Measurements from ENCODE around the gene MACROD1.

DNA sequence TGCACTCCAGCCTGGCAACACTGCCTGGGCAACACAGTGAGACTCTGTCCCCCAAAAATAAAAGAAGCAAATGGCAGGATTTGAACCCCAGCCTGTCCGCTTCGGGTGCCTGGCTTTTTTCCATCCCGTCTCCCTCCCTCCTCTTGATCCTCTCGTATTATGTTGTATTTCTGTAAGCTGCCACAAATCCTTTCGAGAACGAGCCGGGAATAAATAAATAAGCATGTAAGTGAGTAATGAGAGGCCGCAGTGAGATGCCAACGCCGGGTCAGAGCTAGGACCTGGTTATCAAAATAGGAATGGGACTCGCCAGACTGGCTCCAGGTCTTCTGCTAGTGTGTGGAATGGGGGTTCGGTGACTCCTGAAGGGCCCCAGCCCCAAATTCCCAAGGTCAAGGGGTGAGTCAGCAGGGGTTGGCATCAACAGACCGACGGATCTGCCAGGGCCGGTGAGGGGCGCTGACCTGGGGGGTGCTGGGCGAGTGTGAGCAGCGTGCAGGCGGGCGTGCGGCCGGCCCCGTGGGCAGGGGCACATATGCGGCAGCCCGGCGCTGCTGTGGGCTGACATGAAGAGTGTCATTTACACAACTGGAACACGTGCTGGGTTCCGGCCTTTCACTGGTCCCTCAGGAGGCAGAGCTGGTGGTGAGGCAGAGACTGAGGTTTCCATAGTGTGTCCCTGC lies 82.4 kb downstream of the MACROD1 start:
- TF ChIP-seq, protein P1, sequence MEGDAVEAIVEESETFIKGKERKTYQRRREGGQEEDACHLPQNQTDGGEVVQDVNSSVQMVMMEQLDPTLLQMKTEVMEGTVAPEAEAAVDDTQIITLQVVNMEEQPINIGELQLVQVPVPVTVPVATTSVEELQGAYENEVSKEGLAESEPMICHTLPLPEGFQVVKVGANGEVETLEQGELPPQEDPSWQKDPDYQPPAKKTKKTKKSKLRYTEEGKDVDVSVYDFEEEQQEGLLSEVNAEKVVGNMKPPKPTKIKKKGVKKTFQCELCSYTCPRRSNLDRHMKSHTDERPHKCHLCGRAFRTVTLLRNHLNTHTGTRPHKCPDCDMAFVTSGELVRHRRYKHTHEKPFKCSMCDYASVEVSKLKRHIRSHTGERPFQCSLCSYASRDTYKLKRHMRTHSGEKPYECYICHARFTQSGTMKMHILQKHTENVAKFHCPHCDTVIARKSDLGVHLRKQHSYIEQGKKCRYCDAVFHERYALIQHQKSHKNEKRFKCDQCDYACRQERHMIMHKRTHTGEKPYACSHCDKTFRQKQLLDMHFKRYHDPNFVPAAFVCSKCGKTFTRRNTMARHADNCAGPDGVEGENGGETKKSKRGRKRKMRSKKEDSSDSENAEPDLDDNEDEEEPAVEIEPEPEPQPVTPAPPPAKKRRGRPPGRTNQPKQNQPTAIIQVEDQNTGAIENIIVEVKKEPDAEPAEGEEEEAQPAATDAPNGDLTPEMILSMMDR (IDR thresholded peaks at IDR 0.05; ENCODE audit: insufficient read depth, low read depth, low read length), result no peak
- TF ChIP-seq EZH2 (IDR thresholded peaks at IDR 0.05; ENCODE audit: insufficient read depth, low read length), result no peak

Measured in astrocyte (in vitro differentiated cells and primary cell).